Peyer's patch (tissue), 4 donors: ENCODE data around the gene DPEP2NB.

Experiments used
- CTCF ChIP-seq, 6 experiments: fragments of 450-650 bp in 4 of 6; fragments of 200-600 bp in 2 of 6; sonication (generic) in 1 of 6; IDR thresholded peaks; one replicate each; pipeline ENCODE4 v1.5.1; 2017 to 2019; ENCODE audit warnings: antibody characterized with exemption in 6 of 6, mild to moderate bottlenecking in 3 of 6, moderate library complexity in 1 of 6
- POLR2A ChIP-seq, 2 donors: fragments of 450-650 bp; IDR thresholded peaks; one replicate each; pipeline ENCODE4 v1.5.1; 2017; ENCODE audit warnings: antibody characterized with exemption in 2 of 2, mild to moderate bottlenecking in 2 of 2, moderate library complexity in 2 of 2

GRCh38 chr16:68003031-68003430, 12.7 kb downstream of the DPEP2NB start:
- TF ChIP-seq CTCF (IDR thresholded peaks at IDR 0.05): no peak
- TF ChIP-seq POLR2A (IDR thresholded peaks at IDR 0.05): no peak
